Neural cell (in vitro differentiated cells): ENCODE measurements around the gene ADTRP.

Experiments
- CTCF ChIP-seq: fragments of 450-650 bp; IDR thresholded peaks from 2 replicates; pipeline ENCODE4 v1.5.1; 2014; ENCODE audit warnings: antibody characterized with exemption, mild to moderate bottlenecking, moderate library complexity; ENCODE audit not compliant: poor library complexity, severe bottlenecking
- EP300 ChIP-seq: fragments of 450-650 bp; conservative IDR thresholded peaks from 2 replicates; pipeline ENCODE4 v1.6.1; 2014; ENCODE audit warnings: antibody characterized with exemption, mild to moderate bottlenecking, moderate library complexity; ENCODE audit not compliant: poor library complexity, severe bottlenecking
- EZH2 ChIP-seq: fragments of 200-600, 300-800 bp; shearing (Covaris generic), sonication (generic); IDR thresholded peaks from 2 replicates; pipeline ENCODE4 v1.6.1; 2014; ENCODE audit warnings: antibody characterized with exemption, low read length, borderline replicate concordance, mild to moderate bottlenecking; ENCODE audit not compliant: insufficient read depth, poor library complexity, severe bottlenecking
- MXI1 ChIP-seq: fragments of 450-650 bp; conservative IDR thresholded peaks from 2 replicates; pipeline ENCODE4 v1.6.1; 2014; ENCODE audit warnings: antibody characterized with exemption, mild to moderate bottlenecking; ENCODE audit not compliant: poor library complexity, severe bottlenecking
- POLR2AphosphoS5 ChIP-seq: IDR thresholded peaks from 2 replicates; pipeline ENCODE4 v1.6.1; 2012
- RAD21 ChIP-seq: fragments of 450-650 bp; conservative IDR thresholded peaks from 2 replicates; pipeline ENCODE4 v1.6.1; 2014; ENCODE audit warnings: antibody characterized with exemption, mild to moderate bottlenecking, moderate library complexity
- REST ChIP-seq: IDR thresholded peaks from 2 replicates; pipeline ENCODE4 v1.6.1; 2012; ENCODE audit warnings: borderline replicate concordance
- SMC3 ChIP-seq: fragments of 450-650 bp; conservative IDR thresholded peaks from 2 replicates; pipeline ENCODE4 v1.6.1; 2014; ENCODE audit warnings: antibody characterized with exemption, mild to moderate bottlenecking, moderate library complexity; ENCODE audit not compliant: poor library complexity
- TAF1 ChIP-seq: IDR thresholded peaks from 2 replicates; pipeline ENCODE4 v1.6.1; 2012; ENCODE audit warnings: low read depth

- TF ChIP-seq CTCF, result no peak
- TF ChIP-seq TAF1, result no peak
- no peak for TF ChIP-seq EP300
- TF ChIP-seq RAD21, result no peak
- no peak for TF ChIP-seq POLR2AphosphoS5
- no peak for TF ChIP-seq REST
- TF ChIP-seq EZH2, result no peak
- TF ChIP-seq SMC3, result no peak
- TF ChIP-seq MXI1, result no peak
These were observed 19.7 kb downstream of the ADTRP start for GRCh38 chr6:11758878-11759277.
